Inflammatory macrophage (primary cell): ENCODE measurements around the gene PRDM15.
A peak's percentile ranks its signal among the peaks of the same experiment; 100 is the strongest.

Experiments used
- DNase-seq, 2 donors: peaks; one replicate each; pipeline ENCODE4 v3.0.0-alpha.2; 2020 to 2022

Gene PRDM15

GRCh38 chr21:41885341-41886024, 6.3 kb upstream of the PRDM15 start:
- no peak for DNase-seq

- DNase-seq: no peak
Observed at GRCh38 chr21:41884501-41885030, 5.4 kb upstream of the PRDM15 start.

DNA sequence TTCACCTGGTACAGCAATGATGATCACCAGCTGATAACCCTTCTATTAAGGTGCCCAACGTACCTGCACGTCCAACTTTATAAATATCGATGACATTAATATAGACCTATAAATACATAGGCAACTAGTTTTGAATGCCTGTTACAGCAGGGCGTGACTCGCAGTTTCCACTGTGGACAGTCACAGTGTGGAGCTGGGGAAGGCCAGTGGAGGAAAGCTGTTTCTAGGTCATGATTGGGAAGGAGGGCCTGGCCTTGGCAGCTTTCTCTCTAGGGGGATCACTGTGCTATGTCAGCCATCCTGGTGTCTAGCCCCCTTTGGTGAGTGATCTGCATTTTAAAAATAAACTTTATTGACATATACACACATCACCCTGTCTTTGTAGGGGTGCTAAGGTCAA, 4.4 kb upstream of the PRDM15 start:
- no peak for DNase-seq

GRCh38 chr21:41881051-41881450, 1.9 kb upstream of the PRDM15 start:
- DNase-seq: no peak

- DNase-seq: no peak
Observed at GRCh38 chr21:41880153-41880552, 1.0 kb upstream of the PRDM15 start.

- peak; percentile 71 to 83 for DNase-seq
Observed at GRCh38 chr21:41878831-41879189, 334 bp downstream of the PRDM15 start.

DNA sequence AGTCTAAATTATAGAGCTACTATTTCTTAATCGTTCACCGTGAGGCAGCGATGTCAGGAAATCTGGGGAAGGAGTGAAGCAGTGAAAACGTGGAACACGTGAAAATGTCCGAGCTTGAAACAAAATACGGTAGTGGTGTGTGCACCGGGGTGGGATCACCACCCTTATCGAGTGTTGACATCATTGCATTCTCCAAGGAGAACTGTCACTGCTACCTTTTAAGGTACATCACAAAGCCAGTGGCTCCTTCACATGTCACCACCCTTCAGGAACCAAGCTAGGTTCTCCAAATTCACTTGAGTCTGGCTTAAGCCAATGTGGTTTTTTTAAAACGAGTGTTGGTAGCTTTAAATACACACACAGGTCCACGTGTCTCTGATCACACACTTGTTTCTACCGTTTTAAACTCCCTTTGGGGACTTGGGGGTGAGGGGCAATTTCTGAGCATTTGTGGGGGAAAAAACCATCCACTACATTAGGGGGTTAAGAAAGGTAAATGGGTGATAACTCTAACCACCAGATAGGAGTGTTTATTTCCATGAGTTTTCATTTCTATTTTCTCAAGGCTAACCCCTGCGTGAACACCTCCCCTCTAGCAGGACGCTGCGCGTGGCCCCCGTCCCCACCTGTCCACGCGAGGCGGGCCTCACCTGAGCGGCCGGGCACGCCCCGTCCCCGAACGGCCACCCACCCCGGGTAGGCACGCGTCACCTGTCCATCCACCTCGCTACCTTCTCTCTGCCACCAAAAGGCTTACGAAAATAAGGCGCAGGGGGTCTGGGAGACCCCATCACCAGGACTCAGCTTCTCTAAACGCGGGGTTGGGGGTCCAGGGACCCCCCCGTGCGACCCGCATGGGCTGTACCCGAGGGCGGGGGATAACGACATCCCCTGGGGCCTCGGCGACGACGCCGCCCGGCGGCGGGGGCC, 978 bp downstream of the PRDM15 start:
- DNase-seq: peak; percentile 36 to 43

GRCh38 chr21:41876928-41877652, 2.1 kb downstream of the PRDM15 start:
- no peak for DNase-seq

DNA sequence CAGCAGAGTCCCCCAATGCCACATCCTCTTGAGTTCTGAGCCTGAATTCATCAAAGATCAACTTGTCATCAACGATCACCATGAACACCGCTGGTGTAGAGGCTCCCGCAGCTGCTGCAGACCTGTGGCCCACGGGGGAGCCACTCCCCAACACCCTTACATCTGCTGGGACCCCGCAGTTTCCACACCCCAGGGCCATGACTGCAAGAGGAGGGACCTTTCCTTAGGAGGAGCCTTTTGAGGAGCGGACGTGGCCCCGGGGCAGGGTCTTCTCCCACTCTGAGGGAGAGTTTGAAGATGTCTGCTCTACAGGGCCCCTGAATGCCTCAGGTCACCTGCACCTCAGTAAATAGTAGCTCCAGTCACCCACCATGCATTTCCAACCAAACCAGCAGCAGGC, 2.7 kb downstream of the PRDM15 start:
- DNase-seq: no peak

DNA sequence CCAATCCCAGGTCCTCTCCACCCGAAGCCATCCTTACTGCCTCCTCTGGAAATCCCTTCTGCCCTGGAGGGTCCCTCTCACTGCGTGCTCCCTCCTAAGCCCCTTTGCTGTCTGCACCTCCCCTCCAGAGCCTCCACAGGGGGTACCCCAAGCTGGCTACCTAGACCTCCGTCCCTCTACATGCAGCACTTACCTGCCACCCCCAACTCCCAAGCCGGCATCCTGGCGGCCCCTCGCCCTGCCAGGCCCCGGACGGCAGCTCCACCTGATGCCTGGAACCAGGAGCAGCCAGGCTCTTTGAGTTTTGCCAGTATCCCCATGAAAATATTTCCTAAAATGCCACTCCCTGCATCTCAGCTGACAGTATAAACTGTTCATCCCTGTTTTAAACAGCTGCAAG, 4.1 kb downstream of the PRDM15 start:
- DNase-seq: no peak

- no peak for DNase-seq
Observed at GRCh38 chr21:41874611-41875010, 4.5 kb downstream of the PRDM15 start.

- no peak for DNase-seq
Observed at GRCh38 chr21:41873426-41873825, 5.7 kb downstream of the PRDM15 start.

GRCh38 chr21:41873005-41873404, 6.1 kb downstream of the PRDM15 start:
- no peak for DNase-seq

DNA sequence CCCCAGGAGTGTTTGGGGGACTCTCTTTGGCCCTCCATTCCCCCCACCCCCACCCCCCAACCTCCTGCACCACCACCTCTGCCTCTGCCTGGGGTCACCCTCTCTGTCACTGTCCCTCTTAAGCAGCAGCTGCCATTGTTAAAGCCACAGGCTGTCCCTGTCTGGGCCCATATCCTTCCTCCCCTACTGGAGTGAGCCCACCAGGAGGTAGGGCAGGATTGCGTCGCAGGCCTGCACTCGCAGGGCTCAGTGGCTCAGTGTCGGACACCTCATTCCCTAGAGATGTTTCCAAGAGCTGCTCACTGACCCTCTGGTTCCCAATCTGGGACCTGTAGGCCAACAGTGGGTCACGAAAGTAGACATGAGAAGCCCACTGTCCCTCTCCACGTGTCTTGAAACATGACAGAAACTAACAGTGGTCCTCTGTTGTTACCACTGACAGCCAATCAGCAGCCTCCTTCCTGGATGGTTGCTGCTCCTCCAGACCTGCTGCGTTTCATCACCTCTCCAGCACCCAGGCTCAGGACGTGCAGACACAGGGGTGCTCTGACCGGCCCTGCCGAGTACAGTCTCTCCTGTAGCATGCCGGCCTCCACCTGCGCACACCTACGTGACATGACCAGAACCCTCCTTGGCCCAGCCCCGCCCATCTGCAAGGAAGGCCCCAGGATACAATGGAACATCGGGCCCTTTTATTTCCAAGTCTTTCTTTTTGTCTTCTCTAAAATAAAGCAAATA, 7.7 kb downstream of the PRDM15 start:
- DNase-seq: no peak

- DNase-seq: no peak
Observed at GRCh38 chr21:41869771-41870170, 9.4 kb downstream of the PRDM15 start.

- no peak for DNase-seq
Observed at GRCh38 chr21:41868062-41868710, 11.0 kb downstream of the PRDM15 start.

- no peak for DNase-seq
Observed at GRCh38 chr21:41867313-41867712, 11.8 kb downstream of the PRDM15 start.

DNA sequence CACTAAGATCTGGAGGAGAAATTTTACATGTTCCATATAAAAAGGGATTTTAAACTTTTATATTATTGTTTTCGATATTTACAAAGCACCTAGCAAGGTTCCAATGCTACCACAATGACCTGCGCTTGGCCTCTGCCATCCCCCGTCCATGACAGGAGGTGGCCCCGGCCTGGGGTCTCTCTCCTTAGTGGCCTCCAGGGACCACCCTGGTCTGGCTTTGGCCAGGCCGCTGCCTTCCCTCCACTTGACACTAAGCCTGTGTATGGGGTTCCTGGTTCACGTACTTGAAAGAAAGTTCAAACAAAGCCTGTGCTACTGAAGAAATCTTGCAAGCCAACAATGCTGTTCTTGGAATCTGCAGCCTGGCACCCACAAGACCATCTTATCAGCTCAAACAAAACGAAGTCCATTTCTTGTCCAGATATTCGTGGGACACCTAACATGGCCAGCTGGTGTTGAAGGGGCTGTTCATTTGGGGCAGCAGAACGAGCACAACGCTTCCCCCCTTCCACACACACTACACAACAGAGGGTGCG, 12.8 kb downstream of the PRDM15 start:
- no peak for DNase-seq

DNA sequence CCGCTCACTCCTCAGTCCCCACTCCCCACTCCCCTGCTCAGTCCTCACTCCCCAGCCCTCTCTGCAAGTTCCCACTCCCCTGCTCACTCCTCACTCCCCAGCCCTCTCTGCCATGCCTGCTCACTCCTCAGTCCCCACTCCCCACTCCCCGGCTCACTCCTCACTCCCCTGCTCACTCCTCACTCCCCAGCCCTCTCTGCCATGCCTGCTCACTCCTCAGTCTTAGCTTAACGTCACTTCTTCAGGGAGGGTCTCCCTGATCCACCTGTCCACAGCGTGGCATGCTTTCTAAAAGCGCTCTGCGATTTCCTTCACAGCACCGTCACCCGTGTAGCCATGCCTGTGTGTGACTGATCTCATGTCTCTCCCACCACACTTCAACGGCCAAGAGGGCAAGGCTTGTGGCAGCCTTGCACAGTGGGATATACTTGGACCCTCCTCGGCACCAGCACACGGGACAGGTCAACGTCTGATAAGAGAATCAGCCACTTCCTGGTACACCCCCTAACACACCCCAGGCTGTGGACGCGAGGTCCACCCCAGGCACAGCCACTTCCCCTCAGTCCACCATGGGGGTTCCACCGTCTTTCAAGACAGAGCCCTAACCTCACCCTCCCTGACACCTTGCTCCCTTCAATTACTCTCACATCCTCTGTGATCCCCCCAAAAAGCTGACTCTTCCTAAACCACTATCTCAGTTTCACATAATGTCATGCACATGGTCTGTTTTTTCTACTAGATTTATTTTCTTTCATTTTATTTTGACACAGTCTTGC, 14.0 kb downstream of the PRDM15 start:
- DNase-seq: no peak

DNA sequence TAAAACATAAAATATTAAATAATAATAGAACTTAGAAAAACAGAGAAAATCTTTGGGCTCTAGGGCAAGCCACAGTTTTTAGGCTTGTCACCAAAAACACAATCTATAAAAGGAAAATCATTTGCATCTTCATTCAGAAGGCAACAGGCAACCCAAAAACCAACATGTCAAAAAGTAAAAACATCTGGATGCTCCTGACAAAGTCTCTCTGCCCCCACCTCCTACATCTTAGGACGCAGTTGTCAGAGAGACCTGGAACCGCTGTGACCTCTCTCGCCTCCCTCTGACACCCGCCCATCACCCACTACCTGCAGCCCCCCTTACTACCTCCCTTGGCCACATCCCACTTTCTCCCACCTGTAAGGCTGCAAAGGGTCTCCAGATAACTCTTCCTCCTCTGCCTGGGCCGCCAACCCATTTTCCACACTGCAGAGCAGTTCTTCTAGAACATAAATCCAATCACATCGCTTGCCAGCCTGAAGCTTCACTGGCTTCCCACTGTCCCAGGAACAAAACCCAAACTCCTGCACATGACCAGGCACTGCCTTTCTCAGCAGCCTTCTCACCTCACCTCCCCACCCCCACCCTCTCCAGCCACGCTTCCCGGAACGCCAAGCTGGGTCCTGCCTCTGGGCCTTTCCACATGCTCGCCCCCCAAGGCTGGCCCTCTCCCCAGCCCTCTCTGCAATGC, 14.7 kb downstream of the PRDM15 start:
- no peak for DNase-seq
